GM23338 (cell line): ENCODE measurements around the gene USP6NL. TPM values are rescaled to one million over a fixed set of nuclear protein-coding genes. Genes with fewer than 3 reads are reported as not detected.

Experiments
- ATAC-seq: fragments of 200-7000 bp; cut with Tn5 transposase; 3 replicates; pipeline ENCODE4 v1.9.1; 2020
- DNase-seq: peaks from one replicate; pipeline ENCODE4 v3.0.0-alpha.2; 2015; ENCODE audit warnings: low spot score
- H2AFZ ChIP-seq: fragments of 200-600 bp; sonication (generic); 2 replicates; pipeline ENCODE4 v1.8.0; 2016; ENCODE audit warnings: antibody characterized with exemption, mild to moderate bottlenecking, moderate library complexity
- H3F3A ChIP-seq: fragments of 200-600 bp; sonication (generic); replicated peaks from 2 replicates; pipeline ENCODE4 v1.8.0; 2017; ENCODE audit warnings: antibody characterized with exemption, mixed run types, low read depth
- H3K27ac ChIP-seq: fragments of 200-600 bp; sonication (generic); 2 replicates; pipeline ENCODE4 v1.6.1; 2016; ENCODE audit warnings: low read depth
- H3K27me3 ChIP-seq: fragments of 200-600 bp; sonication (generic); 2 replicates; pipeline ENCODE4 v1.8.0; 2016; ENCODE audit warnings: mild to moderate bottlenecking, mixed run types, moderate library complexity; ENCODE audit not compliant: insufficient read depth
- H3K36me3 ChIP-seq: fragments of 200-600 bp; sonication (generic); 2 replicates; pipeline ENCODE4 v1.8.0; 2016; ENCODE audit warnings: mild to moderate bottlenecking; ENCODE audit not compliant: insufficient read depth
- H3K4me1 ChIP-seq: fragments of 200-600 bp; sonication (generic); 2 replicates; pipeline ENCODE4 v1.8.0; 2016; ENCODE audit warnings: mild to moderate bottlenecking, moderate library complexity; ENCODE audit not compliant: insufficient read depth
- H3K4me2 ChIP-seq: fragments of 200-600 bp; sonication (generic); 2 replicates; pipeline ENCODE4 v1.7.1; 2017; ENCODE audit warnings: mixed run types
- H3K4me3 ChIP-seq: fragments of 200-600 bp; sonication (generic); 2 replicates; pipeline ENCODE4 v1.6.1; 2016; ENCODE audit warnings: mixed run types
- H3K79me2 ChIP-seq: fragments of 200-600 bp; sonication (generic); replicated peaks from 2 replicates; pipeline ENCODE4 v1.8.0; 2017; ENCODE audit warnings: mild to moderate bottlenecking; ENCODE audit not compliant: insufficient read depth
- H3K9me2 ChIP-seq: fragments of 200-600 bp; sonication (generic); 2 replicates; pipeline ENCODE4 v1.8.0; 2017; ENCODE audit not compliant: insufficient read depth
- H4K20me1 ChIP-seq: fragments of 200-600 bp; sonication (generic); replicated peaks from 2 replicates; pipeline ENCODE4 v1.8.0; 2017; ENCODE audit warnings: mild to moderate bottlenecking; ENCODE audit not compliant: insufficient read depth
- H3K27ac Mint-ChIP-seq: 2 replicates; pipeline ENCODE4 v1.8.0; 2020; ENCODE audit warnings: inconsistent platforms, mild to moderate bottlenecking, moderate library complexity, mixed read lengths
- H3K27me3 Mint-ChIP-seq: 3 replicates; pipeline ENCODE4 v1.8.0; 2022; ENCODE audit warnings: low read depth, mild to moderate bottlenecking, moderate library complexity, mixed read lengths, inconsistent platforms; ENCODE audit not compliant: insufficient read depth, poor library complexity
- H3K36me3 Mint-ChIP-seq: 3 replicates; pipeline ENCODE4 v1.8.0; 2021; ENCODE audit warnings: low read depth, mild to moderate bottlenecking, inconsistent platforms, moderate library complexity, mixed read lengths
- H3K4me1 Mint-ChIP-seq: 3 replicates; pipeline ENCODE4 v1.8.0; 2020; ENCODE audit warnings: mild to moderate bottlenecking, inconsistent platforms, mixed read lengths
- H3K4me3 Mint-ChIP-seq: 3 replicates; pipeline ENCODE4 v1.8.0; 2021; ENCODE audit warnings: moderate library complexity, mild to moderate bottlenecking, inconsistent platforms, mixed read lengths
- H3K9me3 Mint-ChIP-seq: 3 replicates; pipeline ENCODE4 v1.8.0; 2020; ENCODE audit warnings: moderate library complexity, mild to moderate bottlenecking, inconsistent platforms, mixed read lengths
- CREB1 ChIP-seq: fragments of 250-450 bp; sonication (Bioruptor Pico); IDR thresholded peaks from 2 replicates; pipeline ENCODE4 v1.5.0; 2020; ENCODE audit warnings: low read depth, mild to moderate bottlenecking, moderate library complexity
- CTCF ChIP-seq, 2 experiments: fragments of 200-600 bp in 1 of 2; sonication (generic) in 1 of 2; conservative IDR thresholded peaks; 2 replicates each; pipeline versions ENCODE4 v1.5.1 to v1.6.1; 2016 to 2017; ENCODE audit warnings: antibody characterized with exemption in 2 of 2, low read depth in 2 of 2, mild to moderate bottlenecking in 2 of 2, moderate library complexity in 1 of 2
- ETS1 ChIP-seq: IDR thresholded peaks from 2 replicates; pipeline ENCODE4 v1.6.1; 2016; ENCODE audit warnings: antibody characterized with exemption
- EZH2 ChIP-seq: fragments of 200-600 bp; sonication (generic); IDR thresholded peaks from one replicate; pipeline ENCODE4 v1.8.0; 2017; ENCODE audit warnings: antibody characterized with exemption, mild to moderate bottlenecking, low read depth; ENCODE audit not compliant: unreplicated experiment
- EZH2phosphoT487 ChIP-seq: fragments of 200-600 bp; sonication (generic); IDR thresholded peaks from one replicate; pipeline ENCODE4 v1.8.1; 2018; ENCODE audit warnings: antibody characterized with exemption; ENCODE audit not compliant: unreplicated experiment
- JUNB ChIP-seq: IDR thresholded peaks from one replicate; pipeline ENCODE4 v1.6.1; 2016; ENCODE audit warnings: antibody characterized with exemption; ENCODE audit not compliant: unreplicated experiment
- NANOG ChIP-seq: IDR thresholded peaks from 2 replicates; pipeline ENCODE4 v1.6.1; 2016; ENCODE audit warnings: antibody characterized with exemption, borderline replicate concordance
- POLR2AphosphoS5 ChIP-seq: IDR thresholded peaks from 2 replicates; pipeline ENCODE4 v1.6.1; 2016; ENCODE audit warnings: antibody characterized with exemption, low read depth
- REST ChIP-seq: IDR thresholded peaks from one replicate; pipeline ENCODE4 v1.6.1; 2018; ENCODE audit warnings: antibody characterized with exemption; ENCODE audit not compliant: unreplicated experiment
- STAT1 ChIP-seq: IDR thresholded peaks from one replicate; pipeline ENCODE4 v1.6.1; 2016; ENCODE audit warnings: antibody characterized with exemption; ENCODE audit not compliant: unreplicated experiment
- ZNF114 ChIP-seq: fragments of 250-450 bp; sonication (Bioruptor Pico); IDR thresholded peaks from 2 replicates; pipeline ENCODE4 v1.5.0; 2020; ENCODE audit warnings: mild to moderate bottlenecking, moderate library complexity
- ZNF331 ChIP-seq: fragments of 250-450 bp; sonication (Bioruptor Pico); IDR thresholded peaks from 2 replicates; pipeline ENCODE4 v1.5.0; 2020; ENCODE audit warnings: low read depth, mild to moderate bottlenecking, moderate library complexity
- ZNF462 ChIP-seq: fragments of 250-450 bp; sonication (Bioruptor Pico); IDR thresholded peaks from 2 replicates; pipeline ENCODE4 v1.5.0; 2020; ENCODE audit warnings: mild to moderate bottlenecking, moderate library complexity
- polyA plus RNA-seq: library from polyadenylated mRNA; unstranded; fragments of >200 nt; fragmentation: Nextera tagmentation; extraction: Ambion mirVana; gene quantifications from 2 replicates; pipeline ENCODE4 v1.2.1, GENCODE V29; 2016
- total RNA-seq: library from RNA; depleted of rRNA; stranded (reverse); fragments of >200 nt; shearing (Covaris generic); gene quantifications from 2 replicates; pipeline ENCODE4 v1.2.3, GENCODE V29; 2014

The USP6NL gene
- total and polyA plus RNA-seq, 2 experiments from 2014 or later, result 8.1 to 29.7 TPM

- H3K4me1 Mint-ChIP-seq, result peaks cover 19% of the 10 kb centered on the region
Observed at GRCh38 chr10:11557967-11558366, 53.5 kb downstream of the USP6NL start.

More at GRCh38 chr10:11557967-11558366, 53.5 kb downstream of the USP6NL start:
- no peak overlapping the region for H3K27ac Mint-ChIP-seq
- H4K20me1 ChIP-seq, result peaks cover 24% of the 10 kb centered on the region
- no peaks in the 10 kb centered on the region for H3K27me3 ChIP-seq
- TF ChIP-seq NANOG (no peak), ZNF462 (no peak), POLR2AphosphoS5 (no peak), EZH2phosphoT487 (no peak), CTCF (conservative IDR thresholded peaks at IDR 0.05; ENCODE audit: low read depth in 2 of 2) (no peak), REST (no peak), STAT1 (no peak), CREB1 (CRISPR knock-in tag) (no peak), EZH2 (no peak), ZNF114 (CRISPR knock-in tag) (no peak), ZNF331 (CRISPR knock-in tag) (no peak), JUNB (no peak), ETS1 (no peak)
- no peak overlapping the region for H3K27ac ChIP-seq
- H3F3A ChIP-seq, result no peaks in the 10 kb centered on the region
- peaks cover 2% of the 10 kb centered on the region for H3K27me3 Mint-ChIP-seq
- H3K9me2 ChIP-seq, result no peaks in the 10 kb centered on the region
- DNase-seq (no peak), ATAC-seq (no peak)
- H3K79me2 ChIP-seq, result peaks cover 96% of the 10 kb centered on the region
- H2AFZ ChIP-seq, result no peak overlapping the region
- peaks cover 7% of the 10 kb centered on the region; the same call in 2 of the 3 replicates for H3K36me3 Mint-ChIP-seq
- no peaks in the 10 kb centered on the region for H3K36me3 ChIP-seq
- H3K4me3 Mint-ChIP-seq, result no peak overlapping the region
- H3K9me3 Mint-ChIP-seq, result no peaks in the 10 kb centered on the region; the same call in 2 of the 3 replicates
- no peak overlapping the region for H3K4me2 ChIP-seq
- no peak overlapping the region for H3K4me3 ChIP-seq
- H3K4me1 ChIP-seq, result peaks cover 5% of the 10 kb centered on the region; the same call in 1 of the 2 replicates
